Prostate gland (tissue), 2 donors: ENCODE results near the gene DCUN1D2.
"Not testable (repeated sequence)": the region's sequence is repeated elsewhere in the genome, so short reads cannot be mapped to it uniquely, and the experiment has no call there.

Experiments used
- CTCF ChIP-seq, 4 experiments: fragments of 200-600 bp in 2 of 4; fragments of 450-650 bp in 2 of 4; sonication (generic) in 2 of 4; IDR thresholded peaks; 1 replicate in 3 of 4; 2 replicates in 1 of 4; pipeline ENCODE4 v1.5.1; 2016 to 2019; ENCODE audit warnings: antibody characterized with exemption in 4 of 4, mild to moderate bottlenecking in 2 of 4, moderate library complexity in 2 of 4
- POLR2A ChIP-seq: fragments of 450-650 bp; IDR thresholded peaks from one replicate; pipeline ENCODE4 v1.6.1; 2016; ENCODE audit warnings: antibody characterized with exemption, mild to moderate bottlenecking
- POLR2AphosphoS5 ChIP-seq: sonication (generic); formaldehyde crosslinking; IDR thresholded peaks from one replicate; pipeline ENCODE4 v1.6.1; 2017; ENCODE audit warnings: antibody characterized with exemption

GRCh38 chr13:113450348-113450744 lies 40.2 kb downstream of the DCUN1D2 start:
- not testable (repeated sequence) for TF ChIP-seq POLR2AphosphoS5; CTCF (IDR thresholded peaks at IDR 0.05); POLR2A
